HG02763 (cell line): Measurements from ENCODE around the gene RAB29.

Experiments used
- ATAC-seq: cut with Tn5 transposase; IDR thresholded peaks from one replicate; pipeline ENCODE4 v1.9.1; 2021; ENCODE audit warnings: mild to moderate bottlenecking, moderate library complexity; ENCODE audit not compliant: unreplicated experiment

Gene RAB29

DNA sequence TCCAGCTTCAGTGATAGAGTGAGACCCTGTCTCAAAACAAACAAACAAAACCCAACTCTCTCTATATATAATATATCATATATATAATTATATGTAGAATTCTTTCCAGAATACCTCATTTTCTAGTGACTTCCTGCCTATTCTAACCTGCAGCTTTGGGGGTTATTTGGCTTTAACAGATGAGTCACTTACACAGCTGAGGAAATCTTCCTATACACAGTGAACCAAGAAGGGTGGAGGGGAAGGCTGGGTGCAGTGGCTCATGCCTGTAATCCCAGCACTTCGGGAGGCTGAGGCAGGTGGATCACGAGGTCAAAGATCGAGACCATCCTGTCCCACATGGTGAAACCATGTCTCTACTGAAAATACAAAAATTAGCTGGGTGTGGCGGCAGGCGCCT is 9.2 kb downstream of the RAB29 start:
- no peak for ATAC-seq

DNA sequence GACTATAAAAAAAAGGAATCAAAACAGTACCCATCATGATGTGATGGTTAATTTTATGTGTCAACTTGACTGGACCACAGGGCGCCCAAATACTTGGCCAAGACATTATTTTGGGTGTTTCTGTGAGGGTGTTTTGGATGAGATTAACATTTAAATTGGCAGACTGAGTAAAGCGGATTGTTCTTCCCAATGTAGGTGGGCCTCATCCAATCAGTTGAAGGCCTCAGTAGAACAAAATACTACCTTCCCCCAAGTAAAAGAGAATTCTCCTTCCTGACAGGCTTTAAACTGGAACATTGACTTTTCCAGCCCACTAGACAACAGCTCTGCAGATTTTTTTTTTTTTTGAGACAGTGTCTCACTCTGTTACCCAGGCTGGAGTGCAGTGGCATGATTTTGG is 10.7 kb downstream of the RAB29 start:
- ATAC-seq = no peak

DNA sequence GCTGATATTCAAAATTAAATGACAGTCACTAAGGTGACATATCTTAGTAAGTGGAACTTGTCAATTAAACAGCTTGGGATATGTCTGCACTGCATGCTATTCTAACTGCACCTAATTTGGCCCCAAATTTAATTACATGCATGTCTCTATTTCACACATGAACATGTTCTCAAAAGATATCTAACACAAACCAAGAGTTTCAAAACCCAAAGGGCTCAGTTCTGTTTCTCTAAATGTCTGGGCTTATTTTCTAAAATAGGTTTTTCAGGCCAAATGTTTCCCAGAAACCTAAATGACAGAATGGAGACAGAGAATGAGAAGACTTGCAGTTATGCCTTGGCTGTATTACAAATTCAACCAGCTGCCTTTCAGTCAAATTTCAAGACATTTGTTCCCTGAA is 11.3 kb downstream of the RAB29 start:
- no peak for ATAC-seq

DNA sequence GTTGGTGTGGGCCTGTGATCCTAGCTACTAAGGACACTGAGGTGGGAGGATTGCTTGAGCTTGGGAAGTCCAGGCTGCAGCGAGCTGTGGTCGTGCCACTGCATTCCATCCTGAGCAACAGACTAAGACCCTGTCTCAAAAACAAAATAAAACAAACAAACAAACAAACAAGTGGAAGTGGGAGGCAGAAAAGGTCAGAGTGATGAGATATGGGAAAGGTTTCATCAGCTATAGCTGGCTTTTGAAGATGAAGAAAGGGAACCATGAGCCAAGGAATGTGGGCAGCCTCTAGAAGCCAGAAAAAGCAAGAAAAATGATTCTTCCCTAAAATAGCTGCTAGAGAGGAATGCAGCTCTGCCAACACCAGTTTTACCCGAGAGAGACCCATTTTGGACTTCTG is 14.7 kb downstream of the RAB29 start:
- no peak for ATAC-seq

DNA sequence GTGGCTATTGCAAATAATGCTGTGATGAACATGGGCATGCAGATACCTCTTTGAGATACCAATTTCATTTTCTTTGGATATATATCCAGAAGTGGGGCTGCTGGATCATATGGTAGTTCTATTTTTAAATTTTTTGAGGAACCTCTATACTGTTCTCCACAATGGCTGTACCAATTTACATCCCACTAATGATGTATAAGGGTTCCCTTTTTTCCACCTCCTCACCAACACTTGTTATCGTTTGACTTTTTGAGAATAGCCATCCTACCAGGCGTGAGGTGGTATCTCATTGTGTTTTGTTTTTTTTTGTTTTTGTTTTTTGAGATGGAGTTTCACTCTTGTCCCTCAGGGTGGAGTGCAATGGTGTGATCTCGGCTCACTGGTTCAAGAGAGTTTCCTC is 18.7 kb downstream of the RAB29 start:
- no peak for ATAC-seq

DNA sequence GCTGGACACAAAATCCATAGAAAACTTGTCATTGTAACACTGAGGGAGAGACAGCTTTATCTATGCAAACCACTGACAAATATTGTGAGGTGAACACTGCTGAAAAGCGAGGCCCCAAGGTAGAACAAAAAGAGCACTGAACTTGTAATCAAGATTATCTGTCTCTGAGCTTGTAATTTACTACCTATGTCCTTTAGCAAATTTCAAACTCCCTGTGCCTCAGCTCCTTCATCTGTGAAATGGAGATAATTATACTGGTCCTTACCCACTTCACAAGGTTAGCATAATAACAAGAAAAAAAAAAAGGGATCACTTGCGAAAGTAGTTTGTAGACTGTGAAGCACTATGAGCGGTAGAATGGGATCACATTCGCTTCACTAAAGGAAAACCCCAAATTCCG is 20.4 kb downstream of the RAB29 start:
- no peak for ATAC-seq

DNA sequence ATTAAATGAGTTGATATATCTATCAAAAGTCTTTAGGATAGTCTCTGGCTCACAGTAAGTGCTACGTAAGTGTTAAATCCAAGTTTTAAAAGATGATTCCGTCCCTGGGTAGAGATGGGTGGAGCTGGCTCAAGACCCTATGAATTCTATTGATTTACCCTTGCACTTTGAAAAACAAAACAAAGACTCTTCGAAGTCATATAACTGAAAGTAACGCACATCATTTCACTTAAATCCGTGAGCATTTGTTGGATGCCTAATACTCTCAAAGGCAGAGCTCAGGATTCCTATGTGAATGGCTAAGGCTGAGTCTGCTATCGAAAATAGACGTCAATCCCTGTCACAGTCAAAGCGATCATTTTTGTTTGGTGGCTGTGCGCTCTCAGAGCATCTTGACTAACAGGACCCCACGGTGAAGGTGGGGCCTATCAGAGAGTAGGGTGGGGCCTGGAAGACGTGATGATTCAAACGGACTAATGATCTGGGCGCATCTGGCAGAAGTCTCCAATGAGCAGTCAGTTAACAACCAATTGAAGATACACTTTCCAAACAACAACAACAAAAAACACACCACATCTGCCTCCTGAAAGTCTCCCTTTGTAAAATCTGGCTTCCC is 24.1 kb downstream of the RAB29 start:
- ATAC-seq = no peak

DNA sequence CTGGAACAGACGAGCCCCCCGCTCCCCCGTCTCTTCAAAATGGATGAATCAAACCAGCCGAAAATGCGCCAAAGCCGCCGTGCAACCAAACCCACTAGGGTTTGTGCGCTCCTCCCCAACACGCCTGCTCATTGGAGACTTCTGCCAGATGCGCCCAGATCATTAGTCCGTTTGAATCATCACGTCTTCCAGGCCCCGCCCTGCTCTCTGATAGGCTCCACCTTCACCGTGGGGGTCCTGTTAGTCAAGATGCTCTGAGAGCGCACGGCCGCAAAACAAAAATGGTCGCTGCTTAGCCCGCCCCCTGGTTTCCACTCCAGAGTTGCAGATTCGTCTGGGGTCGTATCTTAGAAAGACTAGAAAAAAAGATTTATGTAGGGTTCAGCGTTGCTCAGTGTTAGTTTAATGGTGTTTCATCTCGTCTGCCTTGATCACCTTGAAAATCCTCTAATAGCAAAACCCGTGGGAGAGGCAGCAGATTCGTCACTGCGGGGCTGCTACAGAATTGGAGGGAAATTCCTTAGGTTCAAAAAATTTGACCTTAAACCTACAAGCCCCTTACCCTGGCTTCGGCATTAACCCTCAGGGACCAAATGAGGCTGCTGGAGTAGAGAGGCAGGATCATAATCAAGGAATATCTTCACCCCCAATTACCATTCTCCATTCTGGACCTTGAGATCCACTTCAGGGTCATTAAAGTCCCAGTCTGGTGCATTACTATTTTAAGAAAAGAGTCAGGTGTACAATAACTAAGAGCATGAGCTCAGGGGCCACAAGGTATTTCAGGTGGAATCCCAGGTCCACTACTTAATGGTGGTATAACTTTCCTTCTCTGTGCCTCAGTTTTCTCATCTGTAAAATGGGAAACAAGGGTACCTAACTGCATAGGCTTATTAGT is 24.9 kb downstream of the RAB29 start, which contains the start of gene NUCKS1:
Gene NUCKS1, minus strand, starts transcription at position 45 of the 898 bp plus-strand sequence. CDS start 209 bp downstream, outside the sequence.
- ATAC-seq = peak; percentile 78

DNA sequence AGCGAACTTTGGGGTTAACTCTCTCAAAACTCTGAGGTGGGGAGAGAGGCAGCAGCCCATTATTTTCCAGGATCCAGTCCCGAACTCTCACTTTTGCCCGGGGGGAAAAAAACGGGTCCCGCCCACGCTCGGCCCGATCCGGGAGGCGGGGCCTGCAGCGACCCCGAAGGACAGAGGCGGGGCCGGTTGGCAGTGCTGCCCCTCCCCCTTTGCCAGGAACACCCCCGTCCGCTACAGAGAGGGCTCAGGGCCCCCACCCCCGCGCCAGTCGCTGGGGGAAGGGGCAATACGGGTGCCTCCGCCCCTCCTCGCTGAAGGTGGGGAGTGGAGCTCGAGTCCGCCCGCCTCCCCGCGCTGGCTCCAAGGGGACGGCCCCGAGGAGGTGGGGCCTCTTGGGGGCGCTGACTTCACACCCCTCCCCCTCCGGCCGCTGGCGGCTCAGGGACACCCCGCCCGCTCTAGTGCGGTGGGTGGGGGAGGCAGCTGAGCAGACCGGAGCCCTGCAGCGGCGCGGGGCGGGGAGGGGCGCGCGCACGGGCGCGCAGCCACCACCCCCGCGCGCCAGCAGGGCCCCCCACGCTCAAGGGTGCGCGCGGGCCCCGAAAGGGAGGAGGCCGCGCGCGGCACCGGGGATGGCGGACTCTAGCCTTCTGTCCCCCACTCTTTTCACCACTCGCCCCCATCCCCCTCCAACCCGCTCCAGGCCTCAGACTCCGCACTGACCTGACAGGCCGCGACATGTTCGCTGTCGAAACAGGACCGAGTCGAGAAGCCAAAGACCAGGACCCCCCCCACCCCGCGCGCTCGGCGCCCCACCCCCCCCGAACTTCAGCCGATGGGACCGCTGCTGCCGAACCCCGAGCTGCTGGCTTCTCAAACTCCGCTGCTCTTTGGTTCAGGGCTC is 25.8 kb downstream of the RAB29 start:
- ATAC-seq = peak; percentile 70

DNA sequence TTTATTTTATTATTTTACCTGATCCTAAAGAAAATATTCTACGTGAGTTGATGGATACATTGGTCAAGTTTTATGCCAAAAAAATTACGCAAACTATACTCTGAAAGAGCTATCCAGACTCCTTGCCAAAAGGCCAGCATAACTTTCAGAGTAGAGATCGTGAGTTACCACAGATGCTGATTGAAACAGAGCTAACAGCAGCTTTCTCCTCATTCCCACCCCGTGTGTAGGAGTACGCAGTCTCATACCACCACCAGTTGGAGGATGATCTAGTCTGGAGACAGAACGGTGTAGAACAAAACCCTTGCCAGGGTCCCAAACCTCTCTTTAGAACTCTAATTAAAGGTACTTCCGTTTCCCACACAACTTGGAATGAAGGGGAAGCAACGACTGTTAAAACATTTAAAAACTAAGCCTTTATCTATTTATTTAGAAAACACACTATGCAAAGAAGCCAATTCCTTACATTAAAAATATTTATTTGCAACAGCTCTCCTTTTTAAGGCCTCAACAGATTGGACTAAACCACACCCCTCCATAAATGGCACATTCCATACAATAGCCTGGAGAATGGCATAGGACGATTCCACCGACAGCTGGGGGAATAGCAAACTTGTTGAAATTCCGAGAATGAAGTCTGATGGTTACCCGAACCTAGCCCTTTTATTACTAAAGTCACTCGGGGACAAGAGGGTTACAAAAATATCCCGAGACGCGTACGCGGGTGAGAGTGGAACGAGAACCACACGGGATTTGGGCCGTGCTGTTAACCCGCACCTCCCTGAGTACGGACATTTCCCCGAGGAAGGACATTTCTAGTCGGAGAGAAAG is 26.7 kb downstream of the RAB29 start:
- ATAC-seq = peak; percentile 11

DNA sequence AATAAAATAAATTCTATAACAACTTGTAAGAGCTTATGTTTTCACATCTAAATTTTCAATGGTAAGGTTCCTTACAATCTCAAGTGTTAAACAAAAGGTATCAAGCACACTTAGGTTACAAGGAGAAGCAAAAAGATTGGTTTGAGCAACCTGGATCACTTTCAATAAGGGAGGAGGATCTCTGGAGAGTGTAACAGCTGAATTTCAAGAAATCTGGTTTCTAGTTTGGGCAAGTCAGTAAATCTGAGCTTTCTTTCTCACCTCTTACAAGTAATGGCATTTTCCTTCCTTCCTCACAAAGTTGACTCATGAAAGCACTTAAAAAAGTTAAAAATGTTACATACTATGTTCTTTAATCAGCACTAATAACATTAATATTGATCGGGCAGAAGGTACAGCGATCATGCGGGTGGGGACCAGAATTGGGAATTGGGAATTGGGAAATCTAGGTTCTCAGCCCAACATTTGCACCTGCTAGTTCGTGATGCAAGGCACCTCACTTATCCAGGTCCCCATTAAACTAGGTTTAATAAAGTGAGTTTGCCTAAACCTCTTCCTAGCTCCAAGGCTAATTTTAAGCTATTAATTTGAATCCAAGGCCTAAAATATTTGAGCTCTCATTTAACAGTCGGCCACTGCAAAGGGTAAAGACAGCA is 28.4 kb downstream of the RAB29 start:
- no peak for ATAC-seq

DNA sequence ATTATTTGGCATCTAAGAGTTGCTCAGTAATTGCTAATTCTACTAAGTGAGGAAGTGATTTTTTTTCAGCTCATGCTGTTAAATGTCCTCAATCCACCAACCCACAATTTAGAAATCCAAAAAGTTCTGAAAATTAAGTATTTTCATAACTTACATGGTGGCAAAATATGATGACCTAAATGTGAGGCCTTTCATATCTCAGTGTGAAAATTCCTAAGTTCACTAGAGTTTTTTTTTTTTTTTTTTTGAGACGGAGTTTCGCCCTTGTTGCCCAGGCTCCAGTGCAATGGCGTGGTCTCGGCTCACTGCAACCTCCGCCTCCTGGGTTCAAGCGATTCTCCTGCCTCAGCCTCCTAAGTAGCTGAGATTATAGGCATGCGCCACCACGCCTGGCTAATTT is 30.9 kb downstream of the RAB29 start:
- ATAC-seq = no peak

DNA sequence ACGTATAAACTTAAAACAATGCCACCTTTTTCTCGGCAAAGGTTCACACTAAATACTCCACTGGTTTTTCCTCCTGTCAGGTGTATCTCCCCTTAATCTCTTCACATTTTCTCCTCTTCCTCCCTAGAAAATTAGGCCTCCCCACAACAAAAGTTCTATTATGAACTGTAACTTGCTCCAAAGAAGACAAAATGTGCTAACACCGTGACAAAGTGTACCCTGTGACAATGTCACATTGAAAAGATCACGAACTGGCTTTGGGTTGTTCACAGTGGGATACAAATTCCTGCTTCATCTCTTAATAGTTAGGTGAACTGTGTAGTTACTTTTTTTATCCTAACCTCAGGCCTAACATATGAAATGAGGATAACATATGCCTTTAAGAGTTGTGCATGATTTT is 31.3 kb downstream of the RAB29 start:
- ATAC-seq = no peak

DNA sequence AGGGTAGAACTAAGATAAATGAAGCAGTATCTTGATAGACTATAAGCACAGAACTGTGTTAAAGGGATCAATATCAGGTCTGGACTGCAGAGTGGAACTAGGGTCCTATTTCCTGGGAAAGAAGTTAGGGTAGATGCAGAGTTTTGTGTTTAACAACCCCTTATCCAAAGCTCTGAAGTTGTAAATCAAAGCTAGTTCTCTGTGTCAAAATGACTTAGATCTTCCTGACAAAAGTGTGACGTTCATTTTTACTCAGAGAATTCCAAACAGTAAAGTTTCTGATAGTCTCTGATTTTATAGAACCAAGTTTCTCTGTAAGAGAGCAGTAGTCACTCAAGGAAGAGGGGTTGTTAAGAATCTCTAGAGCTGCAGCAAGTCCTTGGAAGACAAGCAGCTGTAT is 33.6 kb downstream of the RAB29 start:
- no peak for ATAC-seq

DNA sequence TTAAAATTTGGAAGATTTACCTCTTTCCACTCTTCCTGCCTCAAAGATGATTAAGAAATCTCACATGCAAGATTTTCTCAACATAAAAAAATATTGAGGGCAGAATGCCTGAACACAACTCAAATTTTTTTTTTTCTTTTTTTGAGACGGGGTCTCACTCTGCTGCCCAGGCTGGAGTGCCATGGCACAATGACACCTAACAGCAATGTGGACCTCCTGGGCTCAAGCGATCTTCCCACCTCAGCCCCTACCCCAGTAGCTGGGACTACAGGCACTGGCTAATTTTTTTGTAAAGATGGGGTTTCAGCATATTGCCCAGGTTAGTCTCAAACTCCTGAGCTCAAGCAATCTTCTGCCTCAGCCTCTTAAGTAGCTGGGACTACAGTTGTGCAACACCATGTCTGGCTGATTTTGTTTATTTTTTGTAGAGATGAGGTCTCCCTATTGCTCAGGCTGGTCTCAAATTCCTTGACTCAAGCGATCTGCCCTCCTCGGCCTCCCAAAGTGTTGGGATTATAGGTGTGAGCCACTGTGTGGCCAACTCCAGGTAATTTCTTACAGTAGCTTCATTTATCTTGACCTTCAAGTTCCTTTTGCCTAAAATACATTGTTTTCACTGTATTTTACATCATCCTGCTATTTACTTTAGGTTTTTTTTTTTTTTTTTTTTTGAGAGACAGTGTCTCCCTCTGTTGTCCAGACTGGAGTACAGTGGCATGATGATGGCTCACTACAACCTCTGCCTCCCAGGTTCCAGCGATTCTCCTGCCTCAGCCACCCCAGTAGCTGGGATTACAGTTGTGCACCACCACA is 35.7 kb downstream of the RAB29 start:
- no peak for ATAC-seq

DNA sequence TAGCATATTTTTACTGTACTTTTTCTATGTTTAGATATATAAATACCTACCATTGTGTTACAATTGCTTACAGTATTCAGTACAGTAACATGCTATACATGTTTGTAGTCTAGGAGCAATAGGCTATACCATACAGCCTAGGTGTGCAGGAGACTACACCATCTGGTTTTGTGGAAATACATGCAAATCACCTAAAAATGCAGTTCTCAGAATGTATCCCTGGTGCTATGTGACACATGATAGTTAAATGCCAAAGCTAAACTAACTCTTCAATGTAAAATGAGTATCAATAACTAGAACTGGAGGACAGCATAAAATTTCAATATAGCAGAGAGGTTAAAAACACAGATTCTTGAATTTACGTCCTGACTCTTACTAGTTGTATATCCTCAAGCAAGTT is 40.1 kb downstream of the RAB29 start:
- ATAC-seq = no peak

DNA sequence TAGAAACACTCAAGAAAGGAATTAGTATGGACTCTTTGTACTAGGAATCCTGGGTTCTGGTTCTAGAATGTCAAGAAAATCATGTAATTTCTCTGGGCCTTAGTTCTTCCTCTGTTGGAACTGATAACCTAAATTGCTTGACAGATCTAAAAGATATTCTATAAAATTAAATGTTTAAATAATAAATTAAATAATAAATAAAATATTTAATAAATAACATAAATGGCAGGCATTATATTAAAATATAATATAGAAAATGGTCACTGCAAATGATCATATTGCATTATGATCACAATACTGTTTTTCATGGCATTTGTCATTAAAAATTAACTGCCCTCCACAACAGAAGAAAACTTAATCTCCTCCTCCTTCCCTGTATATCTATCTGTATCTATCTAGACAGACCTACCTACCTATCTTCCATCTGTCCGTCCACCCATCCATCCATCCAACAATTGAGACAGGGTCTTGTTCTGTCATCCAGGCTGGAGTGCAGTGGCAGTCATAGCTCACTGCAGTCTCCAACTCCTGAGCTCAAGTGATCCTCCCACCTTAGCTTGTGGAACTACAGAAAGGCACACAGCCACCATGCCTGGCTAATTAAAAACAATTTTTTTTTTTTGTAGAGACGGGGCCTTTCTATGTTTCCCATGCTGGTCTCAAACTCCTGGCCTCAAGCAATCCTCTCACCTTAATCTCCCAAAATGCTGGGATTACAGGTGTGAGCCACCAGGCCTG is 41.7 kb downstream of the RAB29 start:
- no peak for ATAC-seq

DNA sequence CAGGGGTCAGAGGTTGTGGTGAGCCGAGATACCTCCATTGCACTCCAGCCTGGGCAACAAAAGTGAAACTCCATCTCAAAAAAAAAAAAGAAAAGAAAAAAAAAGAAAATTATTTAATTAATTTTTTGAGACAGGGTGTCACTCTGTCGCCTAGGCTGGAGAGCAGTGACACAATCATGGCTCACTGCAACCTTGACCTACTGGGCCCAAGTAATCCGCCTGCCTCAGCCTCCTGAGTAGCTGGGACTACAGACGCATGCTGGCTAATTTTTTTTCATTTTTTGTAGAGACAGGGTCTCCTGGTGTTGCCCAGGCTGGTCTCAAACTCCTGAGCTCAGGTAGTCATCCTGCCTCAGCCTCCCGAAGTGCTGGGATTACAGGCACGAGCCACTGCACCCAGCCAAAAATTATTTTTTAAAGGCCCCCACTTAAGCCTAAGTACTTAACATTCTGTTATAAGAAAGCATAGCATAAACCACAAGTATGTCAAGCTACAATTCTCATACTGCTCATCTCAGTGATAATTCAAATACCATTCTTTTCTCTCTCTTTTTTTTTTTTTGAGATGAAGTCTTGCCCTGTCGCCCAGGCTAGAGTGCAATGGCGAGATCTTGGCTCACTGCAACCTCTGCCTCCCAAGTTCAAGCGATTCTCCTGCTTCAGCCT is 45.2 kb downstream of the RAB29 start:
- ATAC-seq = no peak
